GM13977 (cell line): ENCODE results near the gene PLEK.

Experiments
- DNase-seq: peaks from one replicate; pipeline ENCODE4 v3.0.0; 2012; ENCODE audit warnings: low spot score
- in situ Hi-C: fragments of 300-500 bp; cut with MboI; formaldehyde crosslinking; loops from one replicate; pipeline ENCODE4 v1.12.0; 2022; ENCODE audit warnings: low sequenced_read_pairs, low pct_unique_long_range_greater_than_20kb, mixed read lengths, inconsistent platforms; ENCODE audit not compliant: unreplicated experiment
- TF ChIP-seq, protein P1 (sequence below): IDR thresholded peaks from 2 replicates; pipeline ENCODE4 v1.5.1; 2012; ENCODE audit warnings: mild to moderate bottlenecking, control low read depth; ENCODE audit not compliant: insufficient read depth; ENCODE audit errors: extremely low read depth, missing control alignments

Gene PLEK

DNA sequence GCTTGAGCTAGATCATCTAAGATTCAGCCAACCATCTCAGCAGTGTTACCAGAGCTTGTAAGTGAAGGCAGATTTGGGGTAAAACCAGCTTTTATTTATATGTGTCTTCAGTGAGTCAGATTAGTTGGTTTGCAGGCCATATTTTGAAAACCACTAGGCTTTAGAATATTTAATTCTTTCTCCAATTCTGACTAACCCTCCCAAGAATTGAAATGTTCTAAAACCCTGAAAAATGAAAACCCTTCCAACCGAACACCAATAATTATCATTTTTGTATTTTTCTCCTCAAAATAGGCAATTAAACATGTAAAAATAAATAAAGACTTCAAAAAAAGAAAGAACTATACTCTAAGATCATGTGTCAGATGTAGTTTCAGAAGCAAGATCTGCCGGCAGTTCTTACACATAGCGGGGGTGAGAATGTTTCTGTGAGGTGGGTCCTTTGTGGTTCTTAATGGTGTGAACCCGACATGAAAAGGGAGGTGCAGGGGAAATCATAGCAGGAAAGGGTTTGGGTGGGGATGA is 14.2 kb downstream of the PLEK start:
- no peak for DNase-seq
- in situ Hi-C loops: no loop called here

DNA sequence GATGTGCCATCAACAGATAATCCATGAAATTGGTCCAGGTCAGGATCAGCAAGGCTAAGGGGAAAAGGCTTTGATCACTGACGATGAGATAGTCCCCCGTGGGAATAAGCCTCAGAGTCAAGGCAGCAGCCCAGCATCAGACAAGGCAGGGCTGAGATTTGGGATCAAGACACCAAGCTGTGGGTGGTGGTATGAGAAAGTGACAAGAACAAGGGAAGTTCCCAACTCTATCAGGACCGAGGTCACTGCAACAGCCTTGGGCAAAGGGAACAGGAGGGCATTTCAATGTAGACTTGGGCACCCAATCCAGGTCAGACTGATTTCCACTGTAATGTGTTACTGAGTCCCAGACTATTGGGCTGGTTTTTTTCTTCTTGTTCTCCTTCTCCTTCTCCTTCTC is 18.7 kb downstream of the PLEK start:
- in situ Hi-C loops: no loop called here
- TF ChIP-seq, protein P1, sequence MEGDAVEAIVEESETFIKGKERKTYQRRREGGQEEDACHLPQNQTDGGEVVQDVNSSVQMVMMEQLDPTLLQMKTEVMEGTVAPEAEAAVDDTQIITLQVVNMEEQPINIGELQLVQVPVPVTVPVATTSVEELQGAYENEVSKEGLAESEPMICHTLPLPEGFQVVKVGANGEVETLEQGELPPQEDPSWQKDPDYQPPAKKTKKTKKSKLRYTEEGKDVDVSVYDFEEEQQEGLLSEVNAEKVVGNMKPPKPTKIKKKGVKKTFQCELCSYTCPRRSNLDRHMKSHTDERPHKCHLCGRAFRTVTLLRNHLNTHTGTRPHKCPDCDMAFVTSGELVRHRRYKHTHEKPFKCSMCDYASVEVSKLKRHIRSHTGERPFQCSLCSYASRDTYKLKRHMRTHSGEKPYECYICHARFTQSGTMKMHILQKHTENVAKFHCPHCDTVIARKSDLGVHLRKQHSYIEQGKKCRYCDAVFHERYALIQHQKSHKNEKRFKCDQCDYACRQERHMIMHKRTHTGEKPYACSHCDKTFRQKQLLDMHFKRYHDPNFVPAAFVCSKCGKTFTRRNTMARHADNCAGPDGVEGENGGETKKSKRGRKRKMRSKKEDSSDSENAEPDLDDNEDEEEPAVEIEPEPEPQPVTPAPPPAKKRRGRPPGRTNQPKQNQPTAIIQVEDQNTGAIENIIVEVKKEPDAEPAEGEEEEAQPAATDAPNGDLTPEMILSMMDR: no peak

More for the DNA sequence above, 14.2 kb downstream of the PLEK start:
- TF ChIP-seq, protein P1: no peak

DNA sequence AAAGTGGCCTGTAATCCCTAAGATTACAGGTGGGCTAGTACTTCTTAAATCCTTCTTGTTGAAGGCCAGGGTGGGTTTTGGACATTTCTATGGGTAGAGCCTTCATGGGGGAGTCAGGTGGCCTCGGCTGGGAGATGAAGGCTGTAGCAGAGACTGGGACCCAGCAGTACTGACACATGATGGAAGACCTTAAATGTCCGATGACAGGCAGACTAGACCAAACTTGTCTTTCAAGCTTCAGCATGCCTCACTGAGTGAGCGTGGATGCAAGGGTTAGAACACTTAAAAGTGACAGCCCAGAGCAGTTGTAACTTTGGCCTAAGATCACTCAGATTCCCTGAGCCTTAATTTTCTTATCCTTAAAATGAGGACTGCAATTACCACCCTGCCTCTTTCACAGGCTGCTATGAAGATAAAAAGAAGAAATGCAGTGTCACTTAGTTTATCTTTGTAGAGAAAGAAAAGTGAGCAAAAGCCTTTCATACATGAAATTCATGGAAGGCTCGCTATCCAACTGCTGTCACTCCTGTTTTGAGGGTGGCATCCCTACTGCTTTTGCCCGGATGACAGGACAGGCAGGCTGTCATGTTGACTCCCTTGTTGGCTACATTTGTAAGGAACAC is 19.5 kb downstream of the PLEK start:
- TF ChIP-seq, protein P1: no peak
- DNase-seq: no peak
- in situ Hi-C loops: no loop called here

More for the DNA sequence above, 18.7 kb downstream of the PLEK start:
- no peak for DNase-seq

DNA sequence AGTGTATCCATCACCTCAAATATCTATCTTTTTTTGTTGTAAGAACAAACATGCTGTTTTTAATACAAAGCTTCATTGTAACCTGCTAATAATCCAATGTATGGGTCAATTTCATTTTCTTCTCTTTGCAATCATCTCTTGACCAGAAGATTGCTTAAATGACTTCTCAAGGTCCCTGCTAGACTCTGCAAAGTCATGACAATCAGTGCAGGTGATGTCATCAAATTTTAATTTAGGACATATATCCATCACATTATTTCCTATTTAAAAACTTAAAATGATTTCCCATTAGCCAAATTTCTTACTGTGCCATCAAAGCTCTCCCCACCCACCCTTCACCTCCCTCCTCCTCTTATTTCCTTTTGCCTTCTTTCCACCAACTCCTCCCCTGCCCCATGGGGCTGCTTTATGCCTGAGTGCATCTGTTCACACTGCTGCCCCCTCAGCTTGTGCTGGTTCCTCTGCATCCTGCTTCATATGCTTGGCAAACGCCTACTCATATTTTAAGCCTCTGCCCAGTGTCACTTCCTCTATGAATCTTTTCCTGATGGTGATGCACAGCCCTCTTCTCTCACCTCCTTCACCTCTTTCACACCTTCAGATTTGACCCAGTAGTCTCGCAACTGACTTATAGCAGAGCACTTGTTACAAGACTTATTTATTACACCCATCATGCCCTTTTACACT is 20.3 kb downstream of the PLEK start:
- no peak for DNase-seq
- in situ Hi-C loops: no loop called here
- TF ChIP-seq, protein P1: no peak

DNA sequence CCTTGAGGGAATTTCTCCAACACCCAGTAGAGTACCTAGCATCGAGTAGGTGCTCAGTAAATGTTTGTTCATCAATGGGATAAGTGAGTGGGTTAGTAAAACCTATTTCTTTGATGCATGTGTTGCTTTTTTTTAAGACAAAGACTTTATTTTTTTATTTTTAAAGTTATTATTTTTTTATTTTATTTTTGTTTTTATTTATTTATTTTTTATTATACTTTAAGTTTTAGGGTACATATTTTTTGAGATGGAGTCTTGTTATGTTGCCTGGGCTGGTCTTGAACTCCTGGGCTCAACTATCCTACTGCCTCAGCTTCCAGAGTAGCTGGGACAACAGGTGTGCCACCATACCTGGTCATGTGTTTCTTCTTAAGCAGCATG is 20.8 kb downstream of the PLEK start:
- in situ Hi-C loops: no loop called here
- no peak for DNase-seq

DNA sequence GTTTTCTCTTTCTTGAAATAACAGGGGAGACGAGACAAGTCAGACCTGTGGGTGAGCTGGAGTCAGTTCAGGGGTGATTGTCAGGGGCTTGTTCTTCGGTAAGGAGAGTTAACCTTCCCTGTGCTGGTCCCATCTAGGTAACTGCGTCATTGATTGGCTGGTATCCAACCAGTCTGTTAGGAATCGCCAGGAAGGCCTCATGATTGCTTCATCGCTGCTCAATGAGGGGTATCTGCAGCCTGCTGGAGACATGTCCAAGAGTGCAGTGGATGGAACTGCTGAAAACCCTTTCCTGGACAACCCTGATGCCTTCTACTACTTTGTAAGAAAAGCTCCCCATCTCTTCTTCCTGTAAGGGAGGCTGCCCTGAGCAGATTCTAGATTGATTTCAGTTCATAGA is 21.3 kb downstream of the PLEK start:
- in situ Hi-C loops: no loop called here
- TF ChIP-seq, protein P1: no peak

More for the DNA sequence above, 20.8 kb downstream of the PLEK start:
- TF ChIP-seq, protein P1: no peak

More for the DNA sequence above, 21.3 kb downstream of the PLEK start:
- no peak for DNase-seq
